Heart right ventricle (tissue), 16 donors: ENCODE data around the gene CHRNA1. TPM values are rescaled to one million over a fixed set of nuclear protein-coding genes. Genes with fewer than 3 reads are reported as not detected.
A peak's percentile ranks its signal among the peaks of the same experiment; 100 is the strongest.

Experiments used
- ATAC-seq, 8 donors: fragments of 200-7000 bp; cut with Tn5 transposase; one replicate each; pipeline ENCODE4 v1.9.1; 2020; ENCODE audit warnings: mild to moderate bottlenecking in 8 of 8, moderate library complexity in 8 of 8, moderate number of reproducible peaks in 1 of 8
- DNase-seq, 2 donors: peaks; one replicate each; pipeline ENCODE4 v3.0.0-alpha.2; 2020
- H3K27ac ChIP-seq, 10 donors: fragments of 200-600 bp; sonication (generic) in 2 of 10; one replicate each; pipeline versions ENCODE4 v1.5.0 to v1.8.0; 2020 to 2022; ENCODE audit warnings: mild to moderate bottlenecking in 3 of 10
- H3K27me3 ChIP-seq, 7 donors: fragments of 200-600 bp; one replicate each; pipeline ENCODE4 v1.8.0; 2021 to 2022; ENCODE audit warnings: mild to moderate bottlenecking in 2 of 7
- H3K36me3 ChIP-seq, 9 donors: fragments of 200-600 bp; sonication (generic) in 1 of 9; one replicate each; pipeline versions ENCODE4 v1.5.0 to v1.8.0; 2020 to 2022; ENCODE audit warnings: mild to moderate bottlenecking in 2 of 9
- H3K4me1 ChIP-seq, 9 donors: fragments of 200-600 bp; sonication (generic) in 1 of 9; one replicate each; pipeline versions ENCODE4 v1.5.0 to v1.8.0; 2020 to 2022; ENCODE audit warnings: mild to moderate bottlenecking in 4 of 9
- H3K4me3 ChIP-seq, 10 donors: fragments of 200-600 bp; sonication (generic) in 2 of 10; one replicate each; pipeline versions ENCODE4 v1.5.0 to v1.8.0; 2020 to 2022; ENCODE audit warnings: mild to moderate bottlenecking in 7 of 10, moderate library complexity in 2 of 10
- H3K9me3 ChIP-seq, 11 donors: fragments of 200-600 bp in 10 of 11; sonication (generic) in 2 of 11; one replicate each; pipeline versions ENCODE4 v1.5.0 to v1.8.0; 2013 to 2022; ENCODE audit warnings: mild to moderate bottlenecking in 2 of 11, control low read depth in 1 of 11, moderate library complexity in 1 of 11
- WGBS, 2 donors: extraction: QIAGEN DNeasy Blood & Tissue Kit; methylation state at CpG; one replicate each; pipeline ENCODE4 v1.1.7; 2013; ENCODE audit warnings: inconsistent platforms in 1 of 2; 5-methylcytosine and 5-hydroxymethylcytosine counted together
- intact Hi-C, 10 donors: fragments of 100-400 bp; cut with DNase I; formaldehyde crosslinking; loops; one replicate each; pipeline versions ENCODE4 v1.11.1 to v1.14.2; 2022
- polyA plus RNA-seq, 2 donors: library from polyadenylated mRNA; stranded (reverse); fragments of 200-250 nt; gene quantifications; one replicate each; pipeline ENCODE4 v1.2.3, GENCODE V29; 2013
- total RNA-seq, 10 donors: library from RNA; stranded (reverse); fragmentation: NEBNext Ultra II Directional in 3 of 10; extraction: Animal tissue kit (Norgen Biotek cat#: 25700) in 3 of 10; gene quantifications; one replicate each; pipeline versions ENCODE4 v1.2.1 to v1.2.4, GENCODE V29; 2021 to 2023
- TF ChIP-seq, protein P1 (sequence below), 9 donors: fragments of 200-600 bp; sonication (generic) in 2 of 9; IDR thresholded peaks; one replicate each; pipeline versions ENCODE4 v1.5.0 to v1.8.0; 2021 to 2022; ENCODE audit warnings: antibody characterized with exemption in 9 of 9, mild to moderate bottlenecking in 5 of 9, moderate library complexity in 1 of 9
- donor health status: Arrhythmogenic right ventricular cardiomyopathy.
- donor health status: ischemic (EF 13 %, LVEDD 7.1; RV severe dilation, severe dysfunction).
- donor health status: healthy with polysubstance abuse.
- donor health status: DM: no; HTN: yes; CAD: no.
- donor health status: DM: no; HTN: no; CAD: no.
- donor health status: ischemic (EF 25% LVEDD 6.9; RV normal size, moderate dysfunction).
- donor health status: ischemic (EF 25% LVEDD 5.7; RV mildly dilated, moderate dysfunction).
- donor health status: healthy.
- donor health status: DM: yes; HTN: yes; CAD: no.
- donor health status: Ischemic cardiomyopathy.
- donor health status: ischemic (EF 35%, LVEDD 5.7; RV mildly dilated, moderate dysfunction).
- donor health status: nonischemic (EF 11% LVEDD 7.7; RV severe dilation, severe dysfunction).
- donor health status: DM: yes; HTN: yes; CAD: no.
- donor health status: PGD.
- donor health status: ischemic (EF 29% LVEDD 5.4; RV normal size, mild dysfunction).
- donor health status: nonischemic (EF 23%, LVEDD 6.1; RV moderate dilation, normal function).

The CHRNA1 gene
- total and polyA plus RNA-seq, 12 donors = 0.07 to 1.3 (median 0.50) TPM; not detected in 5

- peak in 1 of 2 donors; percentile 25 for DNase-seq
- Histone ChIP-seq H3K4me1 (peaks cover 0 to 10% (median 0%) of the 10 kb centered on the region in 9 donors), H3K9me3 (no peaks in the 10 kb centered on the region), H3K36me3 (no peaks in the 10 kb centered on the region), H3K27ac (no peak overlapping the region), H3K27me3 (peaks cover 0 to 4% (median 0%) of the 10 kb centered on the region in 7 donors), H3K4me3 (no peak overlapping the region)
- peak in 4 of 8 donors; percentile 50 to 68 (median 62) for ATAC-seq
- intact Hi-C loops = loop anchor here in 1 of 10 donors (5.0 kb wide), 1 partner anchor 287 kb away; no protein-coding TSS in a partner anchor
- TF ChIP-seq, protein P1, sequence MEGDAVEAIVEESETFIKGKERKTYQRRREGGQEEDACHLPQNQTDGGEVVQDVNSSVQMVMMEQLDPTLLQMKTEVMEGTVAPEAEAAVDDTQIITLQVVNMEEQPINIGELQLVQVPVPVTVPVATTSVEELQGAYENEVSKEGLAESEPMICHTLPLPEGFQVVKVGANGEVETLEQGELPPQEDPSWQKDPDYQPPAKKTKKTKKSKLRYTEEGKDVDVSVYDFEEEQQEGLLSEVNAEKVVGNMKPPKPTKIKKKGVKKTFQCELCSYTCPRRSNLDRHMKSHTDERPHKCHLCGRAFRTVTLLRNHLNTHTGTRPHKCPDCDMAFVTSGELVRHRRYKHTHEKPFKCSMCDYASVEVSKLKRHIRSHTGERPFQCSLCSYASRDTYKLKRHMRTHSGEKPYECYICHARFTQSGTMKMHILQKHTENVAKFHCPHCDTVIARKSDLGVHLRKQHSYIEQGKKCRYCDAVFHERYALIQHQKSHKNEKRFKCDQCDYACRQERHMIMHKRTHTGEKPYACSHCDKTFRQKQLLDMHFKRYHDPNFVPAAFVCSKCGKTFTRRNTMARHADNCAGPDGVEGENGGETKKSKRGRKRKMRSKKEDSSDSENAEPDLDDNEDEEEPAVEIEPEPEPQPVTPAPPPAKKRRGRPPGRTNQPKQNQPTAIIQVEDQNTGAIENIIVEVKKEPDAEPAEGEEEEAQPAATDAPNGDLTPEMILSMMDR (IDR thresholded peaks at IDR 0.05) = peak; percentile 45 to 82 (median 78)
- WGBS, 2 donors = 28 to 38% methylated on average over 4 of the region's 4 CpGs
Observed at GRCh38 chr2:174699993-174700766, 64.1 kb downstream of the CHRNA1 start.

Other genes with a start within 250 kb of the CHRNA1 start
- 10 to 100 TPM; 12.4 to 48.1 (median 15.6) TPM for gene WIPF1, start 166.7 kb downstream of the CHRNA1 start, total RNA-seq
- 10 to 100 TPM in 1 of 2 donors, 1 to 10 TPM in 1; 9.1 to 16.6 TPM for gene WIPF1, start 166.7 kb downstream of the CHRNA1 start, polyA plus RNA-seq
- 10 to 100 TPM in 8 of 10 donors, 1 to 10 TPM in 2; 6.1 to 26.5 (median 17.7) TPM for gene CHN1, start 240.9 kb upstream of the CHRNA1 start, total RNA-seq
- 1 to 10 TPM; 7.1 to 7.9 TPM for gene CHN1, start 240.9 kb upstream of the CHRNA1 start, polyA plus RNA-seq